SK-N-SH (cell line): ENCODE data around the gene ITFG1.

Experiments
- RFX5 ChIP-seq: IDR thresholded peaks from 2 replicates; pipeline ENCODE4 v1.6.1; 2012; ENCODE audit warnings: mild to moderate bottlenecking, improper control_type of control experiment, low read length
- TF ChIP-seq, protein P1 (sequence below): fragments of 200-600 bp; sonication (generic); IDR thresholded peaks from 2 replicates; pipeline ENCODE4 v1.6.1; 2017; ENCODE audit warnings: antibody characterized with exemption, mild to moderate bottlenecking, moderate library complexity
- TF ChIP-seq, protein P2 (sequence below): IDR thresholded peaks from 2 replicates; pipeline ENCODE4 v1.4.0; 2012; ENCODE audit warnings: low read depth, borderline replicate concordance
- TF ChIP-seq, protein P3 (sequence below): IDR thresholded peaks from 2 replicates; pipeline ENCODE4 v1.6.1; 2012; ENCODE audit warnings: mild to moderate bottlenecking, low read depth, low read length, moderate library complexity

DNA sequence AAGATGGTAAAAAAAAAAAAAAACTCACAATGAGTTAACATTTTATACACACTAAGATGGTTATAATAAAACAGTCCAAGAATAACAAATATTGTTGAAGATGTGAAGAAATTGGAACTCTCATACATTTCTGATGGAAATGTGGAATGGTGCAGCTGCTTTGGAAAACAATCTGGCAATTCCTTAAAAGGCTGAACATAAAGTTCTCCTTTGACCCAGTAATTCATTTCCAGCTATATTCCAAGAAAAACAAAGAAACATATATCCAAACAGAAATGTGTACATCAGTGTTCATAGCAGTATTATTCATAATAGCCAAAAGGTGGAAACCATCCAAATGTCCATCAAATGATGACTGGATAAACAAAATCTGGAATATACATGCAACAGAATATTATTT is 219.8 kb downstream of the ITFG1 start:
- TF ChIP-seq, protein P1, sequence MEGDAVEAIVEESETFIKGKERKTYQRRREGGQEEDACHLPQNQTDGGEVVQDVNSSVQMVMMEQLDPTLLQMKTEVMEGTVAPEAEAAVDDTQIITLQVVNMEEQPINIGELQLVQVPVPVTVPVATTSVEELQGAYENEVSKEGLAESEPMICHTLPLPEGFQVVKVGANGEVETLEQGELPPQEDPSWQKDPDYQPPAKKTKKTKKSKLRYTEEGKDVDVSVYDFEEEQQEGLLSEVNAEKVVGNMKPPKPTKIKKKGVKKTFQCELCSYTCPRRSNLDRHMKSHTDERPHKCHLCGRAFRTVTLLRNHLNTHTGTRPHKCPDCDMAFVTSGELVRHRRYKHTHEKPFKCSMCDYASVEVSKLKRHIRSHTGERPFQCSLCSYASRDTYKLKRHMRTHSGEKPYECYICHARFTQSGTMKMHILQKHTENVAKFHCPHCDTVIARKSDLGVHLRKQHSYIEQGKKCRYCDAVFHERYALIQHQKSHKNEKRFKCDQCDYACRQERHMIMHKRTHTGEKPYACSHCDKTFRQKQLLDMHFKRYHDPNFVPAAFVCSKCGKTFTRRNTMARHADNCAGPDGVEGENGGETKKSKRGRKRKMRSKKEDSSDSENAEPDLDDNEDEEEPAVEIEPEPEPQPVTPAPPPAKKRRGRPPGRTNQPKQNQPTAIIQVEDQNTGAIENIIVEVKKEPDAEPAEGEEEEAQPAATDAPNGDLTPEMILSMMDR = no peak
- TF ChIP-seq, protein P2, sequence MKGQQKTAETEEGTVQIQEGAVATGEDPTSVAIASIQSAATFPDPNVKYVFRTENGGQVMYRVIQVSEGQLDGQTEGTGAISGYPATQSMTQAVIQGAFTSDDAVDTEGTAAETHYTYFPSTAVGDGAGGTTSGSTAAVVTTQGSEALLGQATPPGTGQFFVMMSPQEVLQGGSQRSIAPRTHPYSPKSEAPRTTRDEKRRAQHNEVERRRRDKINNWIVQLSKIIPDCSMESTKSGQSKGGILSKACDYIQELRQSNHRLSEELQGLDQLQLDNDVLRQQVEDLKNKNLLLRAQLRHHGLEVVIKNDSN = no peak
- TF ChIP-seq RFX5 = no peak
- TF ChIP-seq, protein P3, sequence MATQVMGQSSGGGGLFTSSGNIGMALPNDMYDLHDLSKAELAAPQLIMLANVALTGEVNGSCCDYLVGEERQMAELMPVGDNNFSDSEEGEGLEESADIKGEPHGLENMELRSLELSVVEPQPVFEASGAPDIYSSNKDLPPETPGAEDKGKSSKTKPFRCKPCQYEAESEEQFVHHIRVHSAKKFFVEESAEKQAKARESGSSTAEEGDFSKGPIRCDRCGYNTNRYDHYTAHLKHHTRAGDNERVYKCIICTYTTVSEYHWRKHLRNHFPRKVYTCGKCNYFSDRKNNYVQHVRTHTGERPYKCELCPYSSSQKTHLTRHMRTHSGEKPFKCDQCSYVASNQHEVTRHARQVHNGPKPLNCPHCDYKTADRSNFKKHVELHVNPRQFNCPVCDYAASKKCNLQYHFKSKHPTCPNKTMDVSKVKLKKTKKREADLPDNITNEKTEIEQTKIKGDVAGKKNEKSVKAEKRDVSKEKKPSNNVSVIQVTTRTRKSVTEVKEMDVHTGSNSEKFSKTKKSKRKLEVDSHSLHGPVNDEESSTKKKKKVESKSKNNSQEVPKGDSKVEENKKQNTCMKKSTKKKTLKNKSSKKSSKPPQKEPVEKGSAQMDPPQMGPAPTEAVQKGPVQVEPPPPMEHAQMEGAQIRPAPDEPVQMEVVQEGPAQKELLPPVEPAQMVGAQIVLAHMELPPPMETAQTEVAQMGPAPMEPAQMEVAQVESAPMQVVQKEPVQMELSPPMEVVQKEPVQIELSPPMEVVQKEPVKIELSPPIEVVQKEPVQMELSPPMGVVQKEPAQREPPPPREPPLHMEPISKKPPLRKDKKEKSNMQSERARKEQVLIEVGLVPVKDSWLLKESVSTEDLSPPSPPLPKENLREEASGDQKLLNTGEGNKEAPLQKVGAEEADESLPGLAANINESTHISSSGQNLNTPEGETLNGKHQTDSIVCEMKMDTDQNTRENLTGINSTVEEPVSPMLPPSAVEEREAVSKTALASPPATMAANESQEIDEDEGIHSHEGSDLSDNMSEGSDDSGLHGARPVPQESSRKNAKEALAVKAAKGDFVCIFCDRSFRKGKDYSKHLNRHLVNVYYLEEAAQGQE = no peak
